Mammary epithelial cell (primary cell): ENCODE measurements around the gene SLC30A9.

Experiments
- EZH2 ChIP-seq: IDR thresholded peaks from 2 replicates; pipeline ENCODE4 v1.6.1; 2012; ENCODE audit warnings: low read length, inconsistent platforms, borderline replicate concordance
- TF ChIP-seq, protein P1 (sequence below), 2 donors: IDR thresholded peaks in 1 of 2; conservative IDR thresholded peaks in 1 of 2; 2 replicates each; pipeline ENCODE4 v1.5.1; 2011 to 2012; ENCODE audit warnings: inconsistent platforms in 2 of 2, low read length in 2 of 2, mild to moderate bottlenecking in 2 of 2, control low read depth in 1 of 2, low read depth in 1 of 2; ENCODE audit not compliant: insufficient read depth in 1 of 2; ENCODE audit errors: extremely low read depth in 1 of 2

DNA sequence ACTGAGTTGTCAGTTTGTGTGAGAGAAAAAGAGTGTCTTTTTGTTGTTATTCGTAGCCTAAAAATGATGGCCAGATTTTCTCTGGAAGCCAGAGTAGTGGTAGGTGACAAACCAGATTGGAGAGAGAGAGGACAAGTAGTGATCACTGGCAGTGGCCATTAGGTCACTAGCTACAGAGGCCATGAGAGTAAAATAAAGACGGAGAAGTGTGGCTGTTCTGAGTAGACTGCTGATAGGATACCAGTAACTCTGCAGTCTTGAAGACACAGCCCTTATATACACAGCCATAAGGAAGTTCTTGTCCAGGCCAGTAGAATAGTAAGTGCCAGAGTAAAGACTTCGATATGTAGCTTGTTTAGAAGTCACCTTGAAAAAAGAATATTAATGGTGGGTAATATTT, 7.7 kb downstream of the SLC30A9 start:
- TF ChIP-seq, protein P1, sequence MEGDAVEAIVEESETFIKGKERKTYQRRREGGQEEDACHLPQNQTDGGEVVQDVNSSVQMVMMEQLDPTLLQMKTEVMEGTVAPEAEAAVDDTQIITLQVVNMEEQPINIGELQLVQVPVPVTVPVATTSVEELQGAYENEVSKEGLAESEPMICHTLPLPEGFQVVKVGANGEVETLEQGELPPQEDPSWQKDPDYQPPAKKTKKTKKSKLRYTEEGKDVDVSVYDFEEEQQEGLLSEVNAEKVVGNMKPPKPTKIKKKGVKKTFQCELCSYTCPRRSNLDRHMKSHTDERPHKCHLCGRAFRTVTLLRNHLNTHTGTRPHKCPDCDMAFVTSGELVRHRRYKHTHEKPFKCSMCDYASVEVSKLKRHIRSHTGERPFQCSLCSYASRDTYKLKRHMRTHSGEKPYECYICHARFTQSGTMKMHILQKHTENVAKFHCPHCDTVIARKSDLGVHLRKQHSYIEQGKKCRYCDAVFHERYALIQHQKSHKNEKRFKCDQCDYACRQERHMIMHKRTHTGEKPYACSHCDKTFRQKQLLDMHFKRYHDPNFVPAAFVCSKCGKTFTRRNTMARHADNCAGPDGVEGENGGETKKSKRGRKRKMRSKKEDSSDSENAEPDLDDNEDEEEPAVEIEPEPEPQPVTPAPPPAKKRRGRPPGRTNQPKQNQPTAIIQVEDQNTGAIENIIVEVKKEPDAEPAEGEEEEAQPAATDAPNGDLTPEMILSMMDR (conservative IDR thresholded peaks at IDR 0.05 in 1 of 2, IDR thresholded peaks at IDR 0.05 in 1 of 2; ENCODE audit: extremely low read depth in 1 of 2, insufficient read depth in 1 of 2, low read depth in 1 of 2, low read length in 2 of 2): no peak
- TF ChIP-seq EZH2: no peak
